HTERT RPE-1 (cell line): ENCODE measurements around the gene TTC34.
"Not testable (repeated sequence)": the region's sequence is repeated elsewhere in the genome, so short reads cannot be mapped to it uniquely, and the experiment has no call there.

Source experiments
- in situ Hi-C: fragments of 300-500 bp; cut with MboI; formaldehyde crosslinking; loops from 4 replicates; pipeline ENCODE4 v1.14.3; 2020; ENCODE audit warnings: low sequenced_read_pairs

TTC34 gene

DNA sequence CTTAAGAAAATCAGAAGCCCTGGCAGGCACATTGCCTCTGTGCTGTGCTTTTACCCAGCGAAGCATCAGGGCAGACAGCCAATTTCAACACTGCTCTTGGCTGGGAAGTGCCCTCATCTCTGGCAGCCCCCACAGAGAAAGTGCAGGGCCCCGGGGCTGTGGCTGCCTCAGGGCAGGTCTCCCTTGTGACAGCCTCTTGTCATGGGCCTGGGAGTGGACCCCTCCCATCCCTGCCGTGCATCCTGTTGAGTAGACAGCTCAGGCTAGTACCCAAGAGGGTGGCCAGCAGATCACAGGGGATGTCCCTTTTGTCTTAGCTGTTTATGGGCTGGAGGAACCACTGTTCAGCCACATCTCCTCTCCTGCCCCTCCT lies 23.3 kb downstream of the TTC34 start:
- in situ Hi-C loops = no loop called here

DNA sequence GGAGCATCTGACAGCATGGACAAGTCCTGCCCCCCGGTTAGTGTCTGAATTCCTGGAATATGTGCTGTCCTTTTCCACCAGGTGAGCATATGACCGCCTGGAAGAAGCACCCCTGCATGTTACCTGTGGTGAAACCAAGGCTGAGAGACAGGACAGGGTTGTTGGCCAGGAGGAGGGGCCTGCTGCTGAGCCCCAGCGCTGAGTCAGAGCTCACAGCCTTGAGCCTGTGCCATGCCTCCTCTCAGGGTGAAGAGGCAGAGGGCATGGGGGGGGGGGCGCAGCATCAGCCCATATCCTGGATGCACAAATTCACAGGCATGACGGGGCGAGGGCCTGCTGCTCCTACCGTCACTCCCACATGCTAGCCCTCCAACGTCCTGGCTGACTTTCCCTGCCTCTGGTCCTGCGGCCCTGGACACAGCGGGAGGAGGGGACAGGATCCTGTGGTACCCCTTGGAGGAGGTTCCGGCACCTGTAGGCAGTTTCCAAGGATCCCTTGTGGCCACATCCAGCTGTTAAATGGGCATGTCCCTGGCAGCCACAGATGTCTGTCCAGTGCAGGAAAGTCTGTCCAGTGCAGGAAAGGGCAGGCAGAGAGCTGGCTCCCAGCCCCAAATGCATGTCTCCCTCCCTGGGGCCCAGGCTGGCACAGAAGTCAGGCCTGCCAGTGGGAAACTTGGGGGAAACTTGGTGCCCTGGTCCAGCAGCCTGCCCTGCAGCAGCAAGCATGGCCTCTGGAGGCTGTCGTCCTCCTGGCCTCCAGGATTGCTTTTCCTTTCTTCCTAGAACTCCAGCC lies 23.9 kb downstream of the TTC34 start:
- in situ Hi-C loops = no loop called here

DNA sequence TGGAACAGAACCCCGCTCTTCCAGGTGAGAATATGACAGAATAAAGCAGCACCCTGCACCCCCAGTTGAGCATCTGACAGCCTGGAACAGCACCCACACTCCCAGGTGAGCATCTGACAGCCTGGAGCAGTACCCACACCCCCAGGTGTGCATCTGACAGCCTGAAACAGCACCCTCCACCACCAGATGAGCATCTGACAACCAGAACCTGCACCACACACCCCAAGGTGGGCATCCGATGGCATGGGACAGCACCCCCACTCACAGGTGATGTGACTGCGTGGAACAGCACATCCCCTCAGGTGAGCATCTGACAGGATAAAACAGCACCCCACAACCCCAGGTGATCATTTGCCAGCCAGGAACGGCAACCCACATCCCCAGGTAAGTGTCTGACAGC lies 26.2 kb downstream of the TTC34 start:
- in situ Hi-C loops = not testable (repeated sequence)

DNA sequence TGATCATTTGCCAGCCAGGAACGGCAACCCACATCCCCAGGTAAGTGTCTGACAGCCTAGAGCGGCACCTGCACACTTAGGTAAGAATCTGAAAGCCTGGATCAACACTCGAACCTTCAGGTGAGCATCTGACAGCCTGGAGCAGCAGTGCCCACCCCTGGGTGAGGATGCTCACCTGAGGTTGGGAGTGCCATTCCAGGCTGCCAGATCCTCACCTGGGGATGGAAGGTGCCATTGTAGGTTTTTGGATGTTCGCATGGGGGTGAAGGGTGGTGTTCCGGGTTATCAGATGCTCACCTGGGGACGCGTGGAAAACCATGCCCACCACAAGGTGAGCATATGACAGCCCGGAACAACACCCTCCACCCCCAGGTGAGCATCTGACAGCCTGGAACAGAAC lies 33.4 kb downstream of the TTC34 start:
- in situ Hi-C loops = not testable (repeated sequence)

DNA sequence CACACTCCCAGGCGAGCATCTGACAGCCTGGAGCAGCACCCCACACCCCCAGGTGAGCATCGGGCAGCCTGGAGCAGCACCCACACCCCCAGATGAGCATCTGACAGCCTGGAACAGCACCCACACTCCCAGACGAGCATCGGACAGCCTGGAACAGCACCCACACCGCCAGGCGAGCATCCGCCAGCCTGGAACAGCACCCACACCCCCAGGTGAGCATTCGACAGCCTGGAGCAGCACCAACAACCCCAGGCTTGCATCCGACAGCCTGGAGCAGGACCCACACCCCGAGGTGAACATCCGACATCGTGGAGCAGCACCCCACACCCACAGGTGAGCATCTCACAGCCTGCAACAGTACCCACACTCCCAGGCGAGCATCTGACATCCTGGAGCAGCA lies 42.1 kb downstream of the TTC34 start:
- in situ Hi-C loops = not testable (repeated sequence)

DNA sequence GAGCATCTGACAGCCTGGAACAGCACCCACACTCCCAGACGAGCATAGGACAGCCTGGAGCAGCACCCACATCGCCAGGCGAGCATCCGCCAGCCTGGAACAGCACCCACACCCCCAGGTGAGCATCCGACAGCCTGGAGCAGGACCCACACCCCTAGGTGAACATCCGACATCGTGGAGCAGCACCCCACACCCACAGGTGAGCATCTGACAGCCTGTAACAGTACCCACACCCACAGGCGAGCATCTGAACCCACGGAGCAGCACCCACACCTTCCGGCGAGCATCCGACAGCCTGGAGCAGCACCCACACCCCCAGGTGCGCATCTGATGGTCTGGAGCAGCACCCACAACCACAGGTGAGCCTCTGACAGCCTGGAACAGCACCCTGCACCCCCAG lies 44.0 kb downstream of the TTC34 start:
- in situ Hi-C loops = not testable (repeated sequence)

DNA sequence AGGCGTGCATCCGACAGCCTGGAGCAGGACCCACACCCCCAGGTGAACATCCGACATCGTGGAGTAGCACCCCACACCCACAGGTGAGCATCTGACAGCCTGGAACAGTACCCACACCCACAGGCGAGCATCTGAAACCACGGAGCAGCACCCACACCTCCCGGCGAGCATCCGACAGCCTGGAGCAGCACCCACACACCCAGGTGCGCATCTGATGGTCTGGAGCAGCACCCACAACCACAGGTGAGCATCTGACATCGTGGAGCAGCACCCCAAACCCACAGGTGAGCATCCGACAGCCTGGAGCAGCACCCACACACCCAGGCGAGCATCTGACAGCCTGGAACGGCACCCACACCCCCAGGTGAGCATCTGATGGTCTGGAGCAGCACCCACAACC lies 46.1 kb downstream of the TTC34 start:
- in situ Hi-C loops = not testable (repeated sequence)

DNA sequence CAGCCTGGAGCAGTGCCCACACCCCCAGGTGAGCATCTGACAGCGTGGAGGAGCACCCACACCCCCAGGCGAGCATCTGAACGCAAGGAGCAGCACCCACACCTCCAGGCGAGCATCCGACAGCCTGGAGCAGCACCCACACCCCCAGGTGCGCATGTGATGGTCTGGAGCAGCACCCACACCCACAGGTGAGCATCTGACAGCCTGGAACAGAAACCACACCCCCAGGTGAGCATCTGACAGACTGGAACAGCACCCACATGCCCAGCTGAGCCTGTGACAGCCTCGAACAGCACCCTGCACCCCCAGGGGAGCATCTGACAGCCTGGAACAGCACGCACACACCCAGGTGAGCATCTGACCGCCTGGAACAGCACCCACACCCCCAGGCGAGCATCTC lies 46.9 kb downstream of the TTC34 start:
- in situ Hi-C loops = not testable (repeated sequence)

DNA sequence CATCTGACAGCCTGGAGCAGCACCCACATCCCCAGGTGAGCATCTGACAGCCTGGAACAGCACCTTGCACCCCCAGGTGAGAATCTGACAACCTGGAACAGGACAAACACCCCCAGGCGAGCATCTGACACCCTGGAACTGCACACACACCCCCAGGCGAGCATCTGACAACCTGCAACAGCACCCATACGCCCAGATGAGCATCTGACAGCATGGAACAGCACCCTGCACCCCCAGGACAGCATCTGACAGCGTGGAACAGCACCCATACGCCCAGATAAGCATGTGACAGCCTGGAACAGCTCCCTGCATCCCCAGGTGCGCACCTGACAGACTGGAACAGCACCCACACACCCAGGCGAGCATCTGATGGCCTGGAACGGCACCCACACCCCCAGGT lies 49.0 kb downstream of the TTC34 start:
- in situ Hi-C loops = not testable (repeated sequence)

DNA sequence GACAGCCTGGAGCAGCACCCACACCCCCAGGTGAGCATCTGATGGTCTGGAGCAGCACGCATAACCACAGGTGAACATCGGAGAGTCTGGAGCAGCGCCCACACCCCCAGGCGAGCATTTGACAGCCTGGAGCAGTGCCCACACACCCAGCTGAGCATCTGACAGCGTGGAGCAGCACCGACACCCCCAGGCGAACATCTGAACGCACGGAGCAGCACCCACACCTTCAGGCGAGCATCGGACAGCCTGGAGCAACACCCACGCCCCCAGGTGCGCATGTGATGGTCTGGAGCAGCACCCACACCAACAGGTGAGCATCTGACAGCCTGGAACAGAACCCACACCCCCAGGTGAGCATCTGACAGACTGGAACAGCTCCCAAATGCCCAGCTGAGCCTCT lies 49.6 kb downstream of the TTC34 start:
- in situ Hi-C loops = not testable (repeated sequence)

DNA sequence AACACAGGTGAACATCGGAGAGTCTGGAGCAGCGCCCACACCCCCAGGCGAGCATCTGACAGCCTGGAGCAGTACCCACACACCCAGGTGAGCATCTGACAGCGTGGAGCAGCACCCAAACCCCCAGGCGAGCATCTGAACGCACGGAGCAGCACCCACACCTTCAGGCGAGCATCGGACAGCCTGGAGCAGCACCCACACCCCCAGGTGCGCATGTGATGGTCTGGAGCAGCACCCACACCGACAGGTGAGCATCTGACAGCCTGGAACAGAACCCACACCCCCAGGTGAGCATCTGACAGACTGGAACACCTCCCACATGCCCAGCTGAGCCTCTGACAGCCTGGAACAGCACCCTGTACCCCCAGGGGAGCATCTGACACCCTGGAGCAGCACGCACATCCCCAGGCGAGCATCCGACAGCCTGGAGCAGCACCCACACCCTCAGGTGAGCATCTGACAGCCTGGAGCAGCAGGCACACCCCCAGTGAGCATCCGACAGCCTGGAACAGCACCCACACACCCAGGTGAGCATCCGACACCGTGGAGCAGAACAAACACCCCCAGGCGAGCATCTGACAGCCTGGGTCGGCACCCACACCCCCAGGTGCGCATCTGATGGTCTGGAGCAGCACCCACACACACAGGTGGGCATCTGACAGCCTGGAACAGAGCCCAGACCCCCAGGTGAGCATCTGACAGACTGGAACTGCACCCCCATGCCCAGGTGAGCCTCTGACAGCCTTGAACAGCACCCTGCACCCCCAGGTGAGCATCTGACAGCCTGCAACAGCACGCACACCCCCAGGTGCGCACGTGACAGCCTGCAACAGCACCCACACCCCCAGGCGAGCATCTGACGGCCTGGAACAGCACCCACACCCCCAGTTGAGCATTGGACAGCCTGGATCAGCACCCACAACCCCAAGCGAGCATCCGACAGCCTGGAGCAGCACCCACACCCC lies 50.4 kb downstream of the TTC34 start:
- in situ Hi-C loops = not testable (repeated sequence)

DNA sequence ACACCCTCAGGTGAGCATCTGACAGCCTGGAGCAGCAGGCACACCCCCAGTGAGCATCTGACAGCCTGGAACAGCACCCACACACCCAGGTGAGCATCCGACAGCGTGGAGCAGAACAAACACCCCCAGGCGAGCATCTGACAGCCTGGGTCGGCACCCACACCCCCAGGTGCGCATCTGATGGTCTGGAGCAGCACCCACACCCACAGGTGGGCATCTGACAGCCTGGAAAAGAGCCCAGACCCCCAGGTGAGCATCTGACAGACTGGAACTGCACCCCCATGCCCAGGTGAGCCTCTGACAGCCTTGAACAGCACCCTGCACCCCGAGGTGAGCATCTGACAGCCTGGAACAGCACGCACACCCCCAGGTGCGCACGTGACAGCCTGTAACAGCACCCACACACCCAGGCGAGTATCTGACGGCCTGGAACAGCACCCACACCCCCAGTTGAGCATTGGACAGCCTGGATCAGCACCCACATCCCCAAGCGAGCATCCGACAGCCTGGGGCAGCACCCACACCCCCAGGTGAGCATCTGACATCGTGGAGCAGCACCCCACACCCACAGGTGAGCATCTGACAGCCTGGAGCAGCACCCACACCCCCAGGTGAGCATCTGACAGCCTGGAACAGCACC lies 51.3 kb downstream of the TTC34 start:
- in situ Hi-C loops = not testable (repeated sequence)

DNA sequence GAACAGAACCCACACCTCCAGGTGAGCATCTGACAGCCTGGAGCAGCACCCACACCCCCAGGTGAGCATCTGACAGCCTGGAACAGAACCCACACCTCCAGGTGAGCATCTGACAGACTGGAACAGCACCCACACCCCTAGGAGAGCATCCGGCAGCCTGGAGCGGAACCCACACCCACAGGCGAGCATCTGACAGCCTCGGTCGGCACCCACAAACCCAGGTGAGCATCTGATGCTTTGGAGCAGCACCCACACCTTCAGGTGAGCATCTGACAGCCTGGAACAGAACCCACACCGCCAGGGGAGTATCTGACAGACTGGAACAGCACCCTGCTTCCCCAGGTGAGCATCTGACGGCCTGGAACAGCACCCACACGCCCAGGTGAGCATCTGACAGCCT lies 52.9 kb downstream of the TTC34 start:
- in situ Hi-C loops = not testable (repeated sequence)

DNA sequence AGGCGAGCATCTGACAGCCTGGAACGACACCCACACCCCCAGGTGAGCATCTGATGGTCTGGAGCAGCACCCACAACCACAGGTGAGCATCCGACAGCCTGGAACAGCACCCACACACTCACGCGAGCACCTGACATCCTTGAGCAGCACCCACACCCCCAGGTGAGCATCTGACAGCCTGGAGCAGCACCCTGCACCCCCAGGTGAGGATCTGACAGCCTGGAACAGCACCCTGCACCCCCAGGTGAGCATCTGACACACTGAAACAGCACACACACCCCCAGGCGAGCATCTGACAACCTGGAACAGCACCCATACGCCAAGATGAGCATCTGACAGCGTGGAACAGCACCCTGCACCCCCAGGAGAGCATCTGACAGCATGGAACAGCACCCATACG lies 106.7 kb downstream of the TTC34 start:
- in situ Hi-C loops = not testable (repeated sequence)

DNA sequence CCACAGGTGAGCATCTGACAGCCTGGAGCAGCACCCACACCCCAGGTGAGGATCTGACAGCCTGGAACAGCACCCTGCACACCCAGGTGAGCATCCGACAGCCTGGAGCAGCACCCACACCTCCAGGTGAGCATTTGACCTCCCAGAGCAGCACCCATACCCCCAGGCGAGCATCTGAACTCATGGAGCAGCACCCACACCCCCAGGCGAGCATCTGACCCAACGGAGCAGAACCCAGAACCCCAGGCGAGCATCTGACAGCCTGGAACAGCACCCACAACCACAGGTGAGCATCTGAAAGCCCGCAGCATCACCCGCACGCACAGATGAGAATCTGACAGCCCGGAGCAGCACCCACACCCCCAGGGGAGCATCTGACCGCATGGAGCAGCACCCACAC lies 111.3 kb downstream of the TTC34 start:
- in situ Hi-C loops = not testable (repeated sequence)

DNA sequence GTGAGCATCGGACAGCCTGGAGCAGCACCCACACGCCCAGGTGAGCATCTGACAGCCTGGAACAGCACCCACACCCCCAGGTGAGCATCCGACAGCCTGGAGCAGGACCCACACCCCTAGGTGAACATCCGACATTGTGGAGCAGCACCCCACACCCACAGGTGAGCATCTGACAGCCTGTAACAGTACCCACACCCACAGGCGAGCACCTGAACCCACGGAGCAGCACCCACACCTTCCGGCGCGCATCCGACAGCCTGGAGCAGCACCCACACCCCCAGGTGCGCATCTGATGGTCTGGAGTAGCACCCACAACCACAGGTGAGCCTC lies 113.2 kb downstream of the TTC34 start:
- in situ Hi-C loops = not testable (repeated sequence)

DNA sequence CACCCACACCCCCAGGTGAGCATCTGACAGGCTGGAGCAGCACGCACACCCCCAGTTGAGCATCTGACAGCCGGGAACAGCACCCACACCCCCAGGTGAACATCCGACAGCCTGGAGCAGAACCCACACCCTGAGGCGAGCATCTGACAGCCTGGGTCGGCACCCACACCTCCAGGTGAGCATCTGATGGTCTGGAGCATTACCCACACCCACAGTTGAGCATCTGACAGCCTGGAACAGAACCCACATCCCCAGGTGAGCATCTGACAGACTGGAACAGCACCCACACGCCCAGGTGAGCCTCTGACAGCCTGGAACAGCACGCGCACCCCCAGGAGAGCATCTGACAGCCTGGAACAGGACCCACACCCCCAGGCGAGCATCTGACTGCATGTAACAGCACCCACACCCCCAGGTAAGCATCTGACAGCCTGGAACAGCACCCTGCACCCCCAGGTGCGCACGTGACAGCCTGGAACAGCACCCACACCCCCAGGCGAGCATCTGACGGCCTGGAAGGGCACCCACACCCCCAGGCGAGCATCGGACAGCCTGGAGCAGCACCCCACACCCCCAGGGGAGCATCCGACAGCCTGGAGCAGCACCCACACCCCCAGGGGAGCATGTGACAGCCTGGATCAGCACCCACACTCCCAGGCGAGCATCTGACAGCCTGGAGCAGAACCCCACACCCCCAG lies 113.7 kb downstream of the TTC34 start:
- in situ Hi-C loops = not testable (repeated sequence)

DNA sequence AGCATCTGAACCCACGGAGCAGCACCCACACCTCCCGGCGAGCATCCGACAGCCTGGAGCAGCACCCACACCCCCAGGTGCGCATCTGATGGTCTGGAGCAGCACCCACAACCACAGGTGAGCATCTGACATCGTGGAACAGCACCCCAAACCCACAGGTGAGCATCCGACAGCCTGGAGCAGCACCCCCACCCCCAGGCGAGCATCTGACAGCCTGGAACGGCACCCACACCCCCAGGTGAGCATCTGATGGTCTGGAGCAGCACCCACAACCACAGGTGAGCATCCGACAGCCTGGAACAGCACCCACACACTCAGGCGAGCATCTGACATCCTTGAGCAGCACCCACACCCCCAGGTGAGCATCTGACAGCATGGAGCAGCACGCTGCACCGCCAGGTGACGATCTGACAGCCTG lies 114.3 kb downstream of the TTC34 start:
- in situ Hi-C loops = not testable (repeated sequence)

DNA sequence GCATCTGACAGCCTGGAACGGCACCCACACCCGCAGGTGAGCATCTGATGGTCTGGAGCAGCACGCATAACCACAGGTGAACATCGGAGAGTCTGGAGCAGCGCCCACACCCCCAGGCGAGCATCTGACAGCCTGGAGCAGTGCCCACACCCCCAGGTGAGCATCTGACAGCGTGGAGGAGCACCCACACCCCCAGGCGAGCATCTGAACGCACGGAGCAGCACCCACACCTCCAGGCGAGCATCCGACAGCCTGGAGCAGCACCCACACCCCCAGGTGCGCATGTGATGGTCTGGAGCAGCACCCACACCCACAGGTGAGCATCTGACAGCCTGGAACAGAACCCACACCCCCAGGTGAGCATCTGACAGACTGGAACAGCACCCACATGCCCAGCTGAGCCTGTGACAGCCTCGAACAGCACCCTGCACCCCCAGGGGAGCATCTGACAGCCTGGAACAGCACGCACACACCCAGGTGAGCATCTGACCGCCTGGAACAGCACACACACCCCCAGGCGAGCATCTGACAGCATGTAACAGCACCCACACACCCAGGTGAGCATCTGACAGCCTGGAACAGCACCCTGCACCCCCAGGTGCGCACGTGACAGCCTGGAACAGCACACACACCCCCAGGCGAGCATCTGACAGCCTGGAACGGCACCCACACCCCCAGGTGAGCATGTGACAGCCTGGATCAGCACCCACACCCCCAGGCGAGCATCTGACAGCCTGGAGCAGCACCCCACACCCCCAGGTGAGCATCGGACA lies 115.2 kb downstream of the TTC34 start:
- in situ Hi-C loops = not testable (repeated sequence)

DNA sequence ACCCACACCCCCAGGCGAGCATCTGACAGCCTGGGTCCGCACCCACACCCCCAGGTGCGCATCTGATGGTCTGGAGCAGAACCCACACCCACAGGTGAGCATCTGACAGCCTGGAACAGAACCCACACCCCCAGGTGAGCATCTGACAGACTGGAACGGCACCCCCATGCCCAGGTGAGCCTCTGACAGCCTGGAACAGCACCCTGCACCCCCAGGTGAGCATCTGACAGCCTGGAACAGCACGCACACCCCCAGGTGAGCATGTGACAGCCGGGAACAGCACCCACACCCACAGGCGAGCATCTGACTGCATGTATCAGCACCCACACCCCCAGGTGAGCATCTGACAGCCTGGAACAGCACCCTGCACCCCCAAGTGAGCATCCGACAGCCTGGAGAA lies 115.8 kb downstream of the TTC34 start:
- in situ Hi-C loops = not testable (repeated sequence)
